Endothelial cell (in vitro differentiated cells): ENCODE results near the gene PTPN22. TPM values are rescaled to one million over a fixed set of nuclear protein-coding genes. Genes with fewer than 3 reads are reported as not detected.

Experiments
- DNase-seq: peaks from one replicate; pipeline ENCODE4 v3.0.0; 2021; ENCODE audit warnings: low spot score
- H3K27ac Mint-ChIP-seq: one replicate; pipeline ENCODE4 v1.8.0; 2021; ENCODE audit warnings: mixed read lengths, inconsistent platforms; ENCODE audit not compliant: unreplicated experiment
- H3K27me3 Mint-ChIP-seq: one replicate; pipeline ENCODE4 v1.8.0; 2021; ENCODE audit warnings: mild to moderate bottlenecking, moderate library complexity, mixed read lengths, inconsistent platforms; ENCODE audit not compliant: unreplicated experiment
- H3K36me3 Mint-ChIP-seq: one replicate; pipeline ENCODE4 v1.8.0; 2021; ENCODE audit warnings: mild to moderate bottlenecking, low read depth, mixed read lengths, inconsistent platforms; ENCODE audit not compliant: unreplicated experiment
- H3K4me1 Mint-ChIP-seq: one replicate; pipeline ENCODE4 v1.8.0; 2021; ENCODE audit warnings: mild to moderate bottlenecking, mixed read lengths, inconsistent platforms; ENCODE audit not compliant: unreplicated experiment
- H3K4me3 Mint-ChIP-seq: one replicate; pipeline ENCODE4 v1.8.0; 2021; ENCODE audit warnings: mild to moderate bottlenecking, mixed read lengths, inconsistent platforms; ENCODE audit not compliant: unreplicated experiment
- H3K9me3 Mint-ChIP-seq: one replicate; pipeline ENCODE4 v1.8.0; 2021; ENCODE audit warnings: mixed read lengths, inconsistent platforms; ENCODE audit not compliant: unreplicated experiment
- total RNA-seq: library from RNA; stranded (reverse); fragmentation: NEBNext Ultra II Directional; extraction: Animal tissue kit (Norgen Biotek cat#: 25700); gene quantifications from one replicate; pipeline ENCODE4 v1.2.1, GENCODE V29; 2021; ENCODE audit not compliant: unreplicated experiment
- TF ChIP-seq, protein P1 (sequence below): fragments of 200-600 bp; sonication (generic); IDR thresholded peaks from one replicate; pipeline ENCODE4 v1.5.0; 2021; ENCODE audit warnings: antibody characterized with exemption; ENCODE audit not compliant: unreplicated experiment

Gene PTPN22
- total RNA-seq, 1 donor from 2014 or later, result 0.87 TPM

DNA sequence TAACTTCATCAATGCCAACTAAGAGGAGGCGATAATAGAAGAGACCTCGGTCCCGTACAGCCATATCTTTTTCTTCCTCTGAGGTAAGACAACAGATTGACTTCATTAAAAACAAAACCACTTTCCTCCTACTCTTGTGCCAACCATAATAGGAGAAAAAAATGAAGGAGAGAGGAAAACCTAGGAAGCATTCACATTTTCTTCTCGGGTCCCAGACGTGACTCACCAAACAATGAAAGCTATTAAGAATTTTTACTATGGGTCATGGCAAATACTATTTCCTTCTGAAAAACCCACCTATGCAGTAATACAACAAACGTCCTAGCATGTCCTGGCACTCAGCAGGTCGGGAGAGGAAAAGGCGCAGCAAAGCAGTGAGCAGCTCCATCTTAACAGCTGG, 24.4 kb upstream of the PTPN22 start:
- Mint-ChIP-seq H3K27ac (no peak overlapping the region), H3K9me3 (no peaks in the 10 kb centered on the region), H3K4me1 (peaks cover under 1% of the 10 kb centered on the region), H3K4me3 (no peak overlapping the region), H3K36me3 (peaks cover 7% of the 10 kb centered on the region), H3K27me3 (no peaks in the 10 kb centered on the region)
- no peak for DNase-seq
- TF ChIP-seq, protein P1, sequence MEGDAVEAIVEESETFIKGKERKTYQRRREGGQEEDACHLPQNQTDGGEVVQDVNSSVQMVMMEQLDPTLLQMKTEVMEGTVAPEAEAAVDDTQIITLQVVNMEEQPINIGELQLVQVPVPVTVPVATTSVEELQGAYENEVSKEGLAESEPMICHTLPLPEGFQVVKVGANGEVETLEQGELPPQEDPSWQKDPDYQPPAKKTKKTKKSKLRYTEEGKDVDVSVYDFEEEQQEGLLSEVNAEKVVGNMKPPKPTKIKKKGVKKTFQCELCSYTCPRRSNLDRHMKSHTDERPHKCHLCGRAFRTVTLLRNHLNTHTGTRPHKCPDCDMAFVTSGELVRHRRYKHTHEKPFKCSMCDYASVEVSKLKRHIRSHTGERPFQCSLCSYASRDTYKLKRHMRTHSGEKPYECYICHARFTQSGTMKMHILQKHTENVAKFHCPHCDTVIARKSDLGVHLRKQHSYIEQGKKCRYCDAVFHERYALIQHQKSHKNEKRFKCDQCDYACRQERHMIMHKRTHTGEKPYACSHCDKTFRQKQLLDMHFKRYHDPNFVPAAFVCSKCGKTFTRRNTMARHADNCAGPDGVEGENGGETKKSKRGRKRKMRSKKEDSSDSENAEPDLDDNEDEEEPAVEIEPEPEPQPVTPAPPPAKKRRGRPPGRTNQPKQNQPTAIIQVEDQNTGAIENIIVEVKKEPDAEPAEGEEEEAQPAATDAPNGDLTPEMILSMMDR, result no peak

DNA sequence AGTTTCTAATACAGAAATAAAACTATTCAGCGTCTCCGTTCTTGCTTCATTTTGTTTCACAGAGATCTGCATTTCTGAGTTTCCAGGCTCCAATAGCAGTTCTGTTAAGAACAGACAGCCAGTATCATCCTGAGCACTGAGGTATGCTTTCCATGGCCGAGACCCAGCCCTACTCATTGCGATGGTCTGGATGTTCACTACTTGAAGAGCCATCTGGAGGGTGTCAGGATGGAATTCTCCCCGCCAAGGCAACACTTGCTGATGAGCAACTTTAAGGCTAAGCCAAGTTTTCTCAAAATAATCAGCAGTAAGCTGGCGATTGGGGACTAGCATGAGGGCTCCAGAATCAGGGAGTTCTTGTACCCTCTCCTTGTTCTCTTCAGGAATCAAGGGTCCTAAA, 23.6 kb upstream of the PTPN22 start:
- no peak overlapping the region for H3K27ac Mint-ChIP-seq
- H3K4me1 Mint-ChIP-seq, result no peaks in the 10 kb centered on the region
- peaks cover 6% of the 10 kb centered on the region for H3K36me3 Mint-ChIP-seq
- no peak overlapping the region for H3K4me3 Mint-ChIP-seq
- DNase-seq, result no peak
- TF ChIP-seq, protein P1, result no peak
- no peaks in the 10 kb centered on the region for H3K9me3 Mint-ChIP-seq
- H3K27me3 Mint-ChIP-seq, result no peaks in the 10 kb centered on the region

DNA sequence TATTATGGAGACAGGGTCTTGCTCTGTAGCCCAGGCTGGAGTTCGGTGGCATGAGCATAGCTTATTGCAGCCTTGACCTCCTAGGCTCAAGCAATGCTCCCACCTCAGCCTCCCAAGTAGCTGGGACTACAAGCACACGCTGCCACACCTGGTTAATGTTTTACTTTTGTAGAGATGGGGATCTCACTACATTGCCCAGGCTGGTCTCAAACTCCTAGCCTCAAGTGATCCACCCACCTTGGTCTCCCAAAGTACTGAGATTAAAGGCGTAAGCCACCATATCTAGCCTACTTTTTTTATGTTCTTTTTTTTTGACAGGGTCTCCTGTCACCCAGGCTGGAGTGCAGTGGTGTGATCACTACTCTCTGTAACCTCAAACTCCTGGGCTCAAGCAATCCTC, 21.8 kb upstream of the PTPN22 start:
- Mint-ChIP-seq H3K9me3 (no peaks in the 10 kb centered on the region), H3K27ac (no peak overlapping the region), H3K27me3 (no peaks in the 10 kb centered on the region), H3K36me3 (peaks cover 3% of the 10 kb centered on the region), H3K4me3 (no peak overlapping the region), H3K4me1 (no peaks in the 10 kb centered on the region)
- no peak for DNase-seq
- TF ChIP-seq, protein P1, result no peak

DNA sequence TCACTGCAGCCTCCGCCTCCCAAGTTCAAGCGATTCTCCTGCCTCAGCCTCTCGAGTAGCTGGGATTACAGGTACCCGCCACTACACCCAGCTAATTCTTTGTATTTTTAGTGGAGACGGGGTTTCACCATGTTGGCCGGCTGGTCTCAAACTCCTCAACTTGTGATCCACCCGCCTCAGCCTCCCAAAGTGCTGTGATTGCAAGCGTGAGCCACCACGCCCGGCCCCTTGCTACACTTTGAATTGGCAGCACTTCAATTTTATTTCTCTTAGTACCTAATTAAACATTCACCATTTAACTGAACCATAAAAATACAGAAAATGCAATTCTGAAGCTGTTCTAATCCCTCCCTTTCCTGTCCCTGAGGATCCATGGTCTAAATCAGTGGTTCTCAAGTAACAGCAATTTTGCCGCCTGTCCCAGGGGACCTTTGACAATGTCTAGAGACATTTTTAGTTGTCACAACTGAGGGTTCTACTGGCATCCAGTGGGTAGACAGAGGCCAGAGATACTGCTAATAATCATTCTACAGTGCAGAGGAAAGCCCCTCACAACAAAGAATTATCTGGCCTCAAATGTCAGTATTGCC, 20.2 kb upstream of the PTPN22 start:
- TF ChIP-seq, protein P1, result no peak
- no peak overlapping the region for H3K4me3 Mint-ChIP-seq
- no peaks in the 10 kb centered on the region for H3K27me3 Mint-ChIP-seq
- peaks cover 3% of the 10 kb centered on the region for H3K36me3 Mint-ChIP-seq
- H3K27ac Mint-ChIP-seq, result no peak overlapping the region
- DNase-seq, result no peak
- no peaks in the 10 kb centered on the region for H3K9me3 Mint-ChIP-seq
- peaks cover 4% of the 10 kb centered on the region for H3K4me1 Mint-ChIP-seq

DNA sequence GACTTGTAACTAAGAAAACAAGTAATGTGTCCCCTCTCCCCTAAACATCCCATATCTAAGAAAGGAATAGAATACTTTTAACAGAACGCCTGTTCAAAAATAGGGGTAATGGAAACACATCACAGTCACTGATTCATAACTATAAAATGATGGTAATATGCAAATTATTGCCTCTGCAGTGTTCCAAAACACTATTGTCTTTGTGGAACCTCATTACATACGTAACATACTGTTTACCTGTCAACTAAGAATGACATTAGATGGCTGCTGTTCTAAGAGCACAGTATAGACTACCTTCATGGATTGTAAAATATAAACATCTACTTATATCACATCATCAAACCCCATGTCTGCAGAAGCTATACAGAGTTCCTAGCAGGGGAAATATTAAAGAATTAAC, 19.3 kb upstream of the PTPN22 start:
- TF ChIP-seq, protein P1, result no peak
- H3K4me1 Mint-ChIP-seq, result peaks cover 4% of the 10 kb centered on the region
- no peaks in the 10 kb centered on the region for H3K9me3 Mint-ChIP-seq
- DNase-seq, result no peak
- no peak overlapping the region for H3K4me3 Mint-ChIP-seq
- no peaks in the 10 kb centered on the region for H3K27me3 Mint-ChIP-seq
- H3K36me3 Mint-ChIP-seq, result peaks cover 3% of the 10 kb centered on the region
- no peak overlapping the region for H3K27ac Mint-ChIP-seq
